Right lobe of liver (tissue), 6 donors: Measurements from ENCODE around the gene GPC6. TPM values are rescaled to one million over a fixed set of nuclear protein-coding genes. Genes with fewer than 3 reads are reported as not detected.

Source experiments
- ATAC-seq, 4 donors: fragments of 200-7000 bp; cut with Tn5 transposase; one replicate each; pipeline ENCODE4 v1.9.1; 2020; ENCODE audit warnings: mild to moderate bottlenecking in 4 of 4, moderate library complexity in 4 of 4
- DNase-seq, 3 donors: peaks; one replicate each; pipeline ENCODE4 v3.0.0-alpha.2; 2020
- H3K27ac ChIP-seq, 3 donors: fragments of 200-600 bp; one replicate each; pipeline ENCODE4 v1.8.0; 2022
- H3K27me3 ChIP-seq, 2 donors: fragments of 200-600 bp; one replicate each; pipeline ENCODE4 v1.8.0; 2022
- H3K36me3 ChIP-seq, 4 donors: fragments of 200-600 bp; sonication (generic) in 1 of 4; one replicate each; pipeline versions ENCODE4 v1.5.1 to v1.8.0; 2017 to 2022; ENCODE audit warnings: control low read depth in 1 of 4
- H3K4me1 ChIP-seq, 4 donors: fragments of 200-600 bp; sonication (generic) in 1 of 4; one replicate each; pipeline versions ENCODE4 v1.5.1 to v1.8.0; 2017 to 2022; ENCODE audit warnings: control low read depth in 1 of 4
- H3K4me3 ChIP-seq, 3 donors: fragments of 200-600 bp; one replicate each; pipeline ENCODE4 v1.8.0; 2022
- H3K9me3 ChIP-seq, 4 donors: fragments of 200-600 bp; sonication (generic) in 1 of 4; one replicate each; pipeline versions ENCODE4 v1.5.1 to v1.8.0; 2017 to 2022; ENCODE audit warnings: control low read depth in 1 of 4
- CTCF ChIP-seq, 4 donors: fragments of 200-600 bp in 3 of 4; fragments of 450-650 bp in 1 of 4; IDR thresholded peaks; one replicate each; pipeline versions ENCODE4 v1.5.1 to v1.8.0; 2016 to 2022; ENCODE audit warnings: antibody characterized with exemption in 4 of 4, mild to moderate bottlenecking in 2 of 4
- POLR2A ChIP-seq: fragments of 450-650 bp; IDR thresholded peaks from one replicate; pipeline ENCODE4 v1.6.1; 2017; ENCODE audit warnings: antibody characterized with exemption, mild to moderate bottlenecking
- WGBS: methylation state at CpG from one replicate; pipeline ENCODE4 v1.1.6; 2018; ENCODE audit warnings: low coverage, low lambda C conversion rate; ENCODE audit not compliant: insufficient coverage; ENCODE audit errors: missing lambda C conversion rate; 5-methylcytosine and 5-hydroxymethylcytosine counted together
- intact Hi-C, 2 donors: fragments of 100-400 bp; cut with DNase I; formaldehyde crosslinking; loops; one replicate each; pipeline versions ENCODE4 v1.11.2 to v1.14.1; 2022
- total RNA-seq, 6 experiments: library from RNA; depleted of rRNA in 2 of 6; stranded (reverse); fragments of >200 nt in 2 of 6; fragmentation: NEBNext Ultra II Directional in 3 of 6; extraction: Animal tissue kit (Norgen Biotek cat#: 25700) in 3 of 6; gene quantifications; one replicate each; pipeline versions ENCODE4 v1.1.0 to v1.2.4, GENCODE V29; 2016 to 2023
- donor health status: DM: no; HTN: yes; CAD: no.
- donor health status: DM: no; HTN: no; CAD: no.
- donor health status: DM: no; HTN: no; CAD: no.
- donor health status: DM: no; HTN: yes; CAD: no.
- donor health status: DM: no; HTN: yes; CAD: no.

Gene GPC6
- total RNA-seq, 6 experiments from 2014 or later: 18.6 to 30.1 (median 20.2) TPM

- no peaks in the 10 kb centered on the region for H3K27me3 ChIP-seq
- no peak overlapping the region for H3K27ac ChIP-seq
- ATAC-seq: peak in 1 of 4 donors; percentile 28
- H3K9me3 ChIP-seq: no peaks in the 10 kb centered on the region
- TF ChIP-seq CTCF (IDR thresholded peaks at IDR 0.05) (no peak), POLR2A (no peak)
- no peaks in the 10 kb centered on the region for H3K36me3 ChIP-seq
- no peak overlapping the region for H3K4me3 ChIP-seq
- no peaks in the 10 kb centered on the region for H3K4me1 ChIP-seq
- no peak for DNase-seq
- WGBS: 94% methylated on average over 2 of the region's 2 CpGs
- intact Hi-C loops: no loop called here
Measured at GRCh38 chr13:93338906-93339305, 112.3 kb downstream of the GPC6 start.

- DNase-seq (no peak), ATAC-seq (peak in 2 of 4 donors; percentile 57 to 62)
- H3K9me3 ChIP-seq: no peaks in the 10 kb centered on the region
- no peak overlapping the region for H3K4me3 ChIP-seq
- 52% methylated on average over 4 of the region's 4 CpGs for WGBS
- H3K36me3 ChIP-seq: no peaks in the 10 kb centered on the region
- no peaks in the 10 kb centered on the region for H3K4me1 ChIP-seq
- no peaks in the 10 kb centered on the region for H3K27me3 ChIP-seq
- no peak overlapping the region for H3K27ac ChIP-seq
- TF ChIP-seq POLR2A (no peak), CTCF (IDR thresholded peaks at IDR 0.05) (no peak)
- intact Hi-C loops: no loop called here
Measured at GRCh38 chr13:93339550-93339949, 112.9 kb downstream of the GPC6 start.

- DNase-seq (no peak), ATAC-seq (no peak)
- Histone ChIP-seq H3K9me3 (no peaks in the 10 kb centered on the region), H3K27me3 (no peaks in the 10 kb centered on the region), H3K36me3 (no peaks in the 10 kb centered on the region), H3K27ac (no peak overlapping the region), H3K4me3 (no peak overlapping the region), H3K4me1 (no peaks in the 10 kb centered on the region)
- 85% methylated on average over 4 of the region's 4 CpGs for whole genome bisulfite sequencing
- TF ChIP-seq POLR2A (no peak), CTCF (IDR thresholded peaks at IDR 0.05) (no peak)
- intact Hi-C loops: no loop called here
Measured at GRCh38 chr13:93341517-93341916, 114.9 kb downstream of the GPC6 start.

- Histone ChIP-seq H3K9me3 (no peaks in the 10 kb centered on the region), H3K27ac (no peak overlapping the region), H3K4me3 (no peak overlapping the region), H3K4me1 (no peaks in the 10 kb centered on the region), H3K36me3 (no peaks in the 10 kb centered on the region), H3K27me3 (no peaks in the 10 kb centered on the region)
- TF ChIP-seq POLR2A (no peak), CTCF (IDR thresholded peaks at IDR 0.05) (no peak)
- WGBS: 49% methylated on average over 3 of the region's 4 CpGs
- intact Hi-C loops: no loop called here
- DNase-seq (no peak), ATAC-seq (no peak)
Measured at GRCh38 chr13:93343097-93343496, 116.5 kb downstream of the GPC6 start.
